GM19025 (cell line): ENCODE data around the gene TAS2R60.

ENCODE experiments used
- ATAC-seq: cut with Tn5 transposase; IDR thresholded peaks from one replicate; pipeline ENCODE4 v1.9.1; 2021; ENCODE audit warnings: mild to moderate bottlenecking, low read depth, moderate library complexity; ENCODE audit not compliant: unreplicated experiment

The TAS2R60 gene

GRCh38 chr7:143436325-143436946 is 6.8 kb upstream of the TAS2R60 start:
- peak; percentile 82 for ATAC-seq

GRCh38 chr7:143437578-143437977 is 5.7 kb upstream of the TAS2R60 start:
- peak; percentile 46 for ATAC-seq

GRCh38 chr7:143439866-143440265 is 3.4 kb upstream of the TAS2R60 start:
- ATAC-seq = no peak

GRCh38 chr7:143444063-143444782 is 970 bp downstream of the TAS2R60 start:
- no peak for ATAC-seq

GRCh38 chr7:143444785-143445184 is 1.5 kb downstream of the TAS2R60 start:
- ATAC-seq = no peak

- no peak for ATAC-seq
Observed at GRCh38 chr7:143447466-143447865, 4.2 kb downstream of the TAS2R60 start.

- ATAC-seq = no peak
Observed at GRCh38 chr7:143448429-143448828, 5.2 kb downstream of the TAS2R60 start.

GRCh38 chr7:143449793-143450192 is 6.5 kb downstream of the TAS2R60 start:
- no peak for ATAC-seq

GRCh38 chr7:143451122-143451521 is 7.9 kb downstream of the TAS2R60 start:
- ATAC-seq = no peak

- no peak for ATAC-seq
Observed at GRCh38 chr7:143451746-143452145, 8.5 kb downstream of the TAS2R60 start.

GRCh38 chr7:143452495-143452894 is 9.2 kb downstream of the TAS2R60 start:
- ATAC-seq = no peak

- ATAC-seq = no peak
Observed at GRCh38 chr7:143454091-143454680, 10.9 kb downstream of the TAS2R60 start.

GRCh38 chr7:143455491-143455890 is 12.2 kb downstream of the TAS2R60 start:
- ATAC-seq = no peak

- no peak for ATAC-seq
Observed at GRCh38 chr7:143455942-143456341, 12.7 kb downstream of the TAS2R60 start.

GRCh38 chr7:143456992-143457793 is 13.9 kb downstream of the TAS2R60 start:
- no peak for ATAC-seq

- ATAC-seq = peak; percentile 74
Observed at GRCh38 chr7:143458263-143458662, 15.0 kb downstream of the TAS2R60 start.

GRCh38 chr7:143458681-143459080 is 15.4 kb downstream of the TAS2R60 start:
- ATAC-seq = no peak

GRCh38 chr7:143459359-143459758 is 16.1 kb downstream of the TAS2R60 start:
- ATAC-seq = no peak

- no peak for ATAC-seq
Observed at GRCh38 chr7:143460271-143460979, 17.2 kb downstream of the TAS2R60 start.

GRCh38 chr7:143462045-143462444 is 18.8 kb downstream of the TAS2R60 start:
- no peak for ATAC-seq
